Esophagus (tissue), 2 donors: ENCODE measurements around the gene DTNBP1. TPM values are rescaled to one million over a fixed set of nuclear protein-coding genes. Genes with fewer than 3 reads are reported as not detected.

Source experiments
- H3K27ac ChIP-seq, 2 donors: one replicate each; pipeline ENCODE4 v1.5.1; 2013; ENCODE audit warnings: low read depth in 2 of 2, mild to moderate bottlenecking in 2 of 2, inconsistent platforms in 1 of 2, low read length in 1 of 2, moderate library complexity in 1 of 2
- H3K27me3 ChIP-seq, 2 donors: one replicate each; pipeline ENCODE4 v1.6.1; 2013; ENCODE audit warnings: low read length in 2 of 2, control low read depth in 1 of 2, mild to moderate bottlenecking in 1 of 2; ENCODE audit not compliant: insufficient read depth in 2 of 2, control insufficient read depth in 1 of 2
- H3K36me3 ChIP-seq, 2 donors: one replicate each; pipeline ENCODE4 v1.6.1; 2013; ENCODE audit warnings: low read length in 1 of 2; ENCODE audit not compliant: control insufficient read depth in 2 of 2, insufficient read depth in 2 of 2
- H3K4me1 ChIP-seq, 2 donors: one replicate each; pipeline ENCODE4 v1.6.1; 2013; ENCODE audit warnings: low read length in 1 of 2; ENCODE audit not compliant: control insufficient read depth in 2 of 2, insufficient read depth in 2 of 2
- H3K4me3 ChIP-seq, 2 donors: one replicate each; pipeline ENCODE4 v1.5.1; 2013; ENCODE audit warnings: low read length in 2 of 2, mild to moderate bottlenecking in 2 of 2, low read depth in 1 of 2, moderate library complexity in 1 of 2
- H3K9me3 ChIP-seq, 2 donors: one replicate each; pipeline ENCODE4 v1.6.1; 2013; ENCODE audit warnings: mild to moderate bottlenecking in 2 of 2, low read depth in 1 of 2, low read length in 1 of 2, moderate library complexity in 1 of 2; ENCODE audit not compliant: control insufficient read depth in 2 of 2, insufficient read depth in 1 of 2
- WGBS, 2 donors: extraction: QIAGEN DNeasy Blood & Tissue Kit; methylation state at CpG; one replicate each; pipeline ENCODE4 v1.1.7; 2013; 5-methylcytosine and 5-hydroxymethylcytosine counted together
- polyA plus RNA-seq, 2 donors: library from polyadenylated mRNA; stranded (reverse); fragments of 200-250 nt; gene quantifications; one replicate each; pipeline ENCODE4 v1.2.3, GENCODE V29; 2013
- donor health status: healthy with polysubstance abuse.
- donor health status: Bipolar disorder and iron deficiency.

DTNBP1 gene
- polyA plus RNA-seq, 2 donors = 4.2 to 9.6 TPM

GRCh38 chr6:15511248-15512125, 151.3 kb downstream of the DTNBP1 start:
- Histone ChIP-seq H3K4me3 (no peak overlapping the region), H3K27me3 (no peaks in the 10 kb centered on the region), H3K9me3 (no peaks in the 10 kb centered on the region), H3K4me1 (peaks cover 0 to 9% of the 10 kb centered on the region in 2 donors), H3K36me3 (peaks cover 20 to 59% of the 10 kb centered on the region in 2 donors), H3K27ac (no peak overlapping the region)
- 89 to 91% methylated on average over 14 of the region's 14 CpGs for WGBS, 2 donors

- 68 to 82% methylated on average over 11 to 16 of the region's 16 CpGs for WGBS, 2 donors
- peaks cover 0 to 10% of the 10 kb centered on the region in 2 donors for H3K4me1 ChIP-seq
- H3K27me3 ChIP-seq = no peaks in the 10 kb centered on the region
- H3K4me3 ChIP-seq = no peak overlapping the region
- H3K27ac ChIP-seq = no peak overlapping the region
- no peaks in the 10 kb centered on the region for H3K9me3 ChIP-seq
- H3K36me3 ChIP-seq = peaks cover 20 to 59% of the 10 kb centered on the region in 2 donors
Observed at GRCh38 chr6:15510536-15511247, 152.1 kb downstream of the DTNBP1 start.

GRCh38 chr6:15510121-15510520, 152.7 kb downstream of the DTNBP1 start:
- Histone ChIP-seq H3K4me3 (no peak overlapping the region), H3K36me3 (peaks cover 20 to 61% of the 10 kb centered on the region in 2 donors), H3K9me3 (no peaks in the 10 kb centered on the region)

GRCh38 chr6:15509335-15509933, 153.4 kb downstream of the DTNBP1 start:
- Histone ChIP-seq H3K27me3 (no peaks in the 10 kb centered on the region), H3K4me1 (peaks cover 0 to 14% of the 10 kb centered on the region in 2 donors), H3K4me3 (no peak overlapping the region), H3K9me3 (no peaks in the 10 kb centered on the region), H3K36me3 (peaks cover 20 to 59% of the 10 kb centered on the region in 2 donors), H3K27ac (no peak overlapping the region)
- 87 to 88% methylated on average over 13 of the region's 13 CpGs for WGBS, 2 donors

More at GRCh38 chr6:15510121-15510520, 152.7 kb downstream of the DTNBP1 start:
- no peak overlapping the region for H3K27ac ChIP-seq
- no peaks in the 10 kb centered on the region for H3K27me3 ChIP-seq
- 95 to 98% methylated on average over 6 of the region's 6 CpGs for WGBS, 2 donors
- H3K4me1 ChIP-seq = peaks cover 0 to 14% of the 10 kb centered on the region in 2 donors

- H3K4me3 ChIP-seq = no peak overlapping the region
- no peaks in the 10 kb centered on the region for H3K27me3 ChIP-seq
- no peaks in the 10 kb centered on the region for H3K9me3 ChIP-seq
- peaks cover 0 to 11% of the 10 kb centered on the region in 2 donors for H3K4me1 ChIP-seq
- WGBS, 2 donors = 88 to 91% methylated on average over 15 of the region's 15 CpGs
- no peak overlapping the region for H3K27ac ChIP-seq
- H3K36me3 ChIP-seq = peaks cover 20 to 54% of the 10 kb centered on the region in 2 donors
Observed at GRCh38 chr6:15508931-15509330, 153.9 kb downstream of the DTNBP1 start.

GRCh38 chr6:15508441-15508871, 154.4 kb downstream of the DTNBP1 start:
- peaks cover 20 to 50% of the 10 kb centered on the region in 2 donors for H3K36me3 ChIP-seq

GRCh38 chr6:15507746-15508145, 155.1 kb downstream of the DTNBP1 start:
- Histone ChIP-seq H3K27ac (no peak overlapping the region), H3K4me1 (peaks cover 0 to 11% of the 10 kb centered on the region in 2 donors), H3K27me3 (no peaks in the 10 kb centered on the region), H3K36me3 (peaks cover 15 to 43% of the 10 kb centered on the region in 2 donors), H3K4me3 (no peak overlapping the region), H3K9me3 (no peaks in the 10 kb centered on the region)
- 89 to 93% methylated on average over 14 of the region's 14 CpGs for WGBS, 2 donors

More at GRCh38 chr6:15508441-15508871, 154.4 kb downstream of the DTNBP1 start:
- peaks cover 0 to 11% of the 10 kb centered on the region in 2 donors for H3K4me1 ChIP-seq
- 86 to 87% methylated on average over 6 of the region's 6 CpGs for WGBS, 2 donors
- H3K4me3 ChIP-seq = no peak overlapping the region
- H3K9me3 ChIP-seq = no peaks in the 10 kb centered on the region
- H3K27me3 ChIP-seq = no peaks in the 10 kb centered on the region
- H3K27ac ChIP-seq = no peak overlapping the region

GRCh38 chr6:15507221-15507620, 155.6 kb downstream of the DTNBP1 start:
- peaks cover 0 to 11% of the 10 kb centered on the region in 2 donors for H3K4me1 ChIP-seq
- no peaks in the 10 kb centered on the region for H3K9me3 ChIP-seq
- peaks cover 15 to 40% of the 10 kb centered on the region in 2 donors for H3K36me3 ChIP-seq
- H3K4me3 ChIP-seq = no peak overlapping the region
- H3K27me3 ChIP-seq = no peaks in the 10 kb centered on the region
- 97 to 98% methylated on average over 11 of the region's 11 CpGs for WGBS, 2 donors
- H3K27ac ChIP-seq = no peak overlapping the region

- Histone ChIP-seq H3K27me3 (no peaks in the 10 kb centered on the region), H3K4me3 (no peak overlapping the region), H3K4me1 (peaks cover 0 to 10% of the 10 kb centered on the region in 2 donors), H3K9me3 (no peaks in the 10 kb centered on the region), H3K36me3 (peaks cover 15 to 39% of the 10 kb centered on the region in 2 donors), H3K27ac (no peak overlapping the region)
- WGBS, 2 donors = 92% methylated on average over 7 of the region's 7 CpGs
Observed at GRCh38 chr6:15506066-15506465, 156.8 kb downstream of the DTNBP1 start.
